Naive thymus-derived CD4-positive, alpha-beta T cell (primary cell): ENCODE results near the gene PRR4. TPM values are rescaled to one million over a fixed set of nuclear protein-coding genes. Genes with fewer than 3 reads are reported as not detected.

Source experiments
- ATAC-seq: fragments of 150-1000 bp; cut with Tn5 transposase; 2 replicates; pipeline ENCODE4 v1.10.0; 2021; ENCODE audit warnings: mild to moderate bottlenecking, moderate library complexity
- CTCF ChIA-PET: fragments of 350-600 bp; sonication (Branson Sonifier 250); formaldehyde crosslinking; loops from one replicate; lab custom pipeline; 2021; ENCODE audit warnings: antibody characterized with exemption; lab: Charles Lee
- POLR2A ChIA-PET: fragments of 350-600 bp; sonication (Branson Sonifier 250); formaldehyde crosslinking; loops from one replicate; lab custom pipeline; 2021; ENCODE audit warnings: antibody characterized with exemption, inconsistent platforms; lab: Charles Lee
- DNase-seq, 9 donors: peaks; one replicate each; pipeline versions ENCODE4 v3.0.0 to v3.0.0-alpha.2; 2020 to 2022; ENCODE audit warnings: mixed read lengths in 1 of 9
- H3K27ac ChIP-seq: one replicate; pipeline ENCODE4 v1.7.0; 2013; ENCODE audit warnings: mild to moderate bottlenecking, low read depth, low read length, moderate library complexity
- H3K27me3 ChIP-seq, 2 donors: one replicate each; pipeline ENCODE4 v1.7.0; 2013; ENCODE audit warnings: low read length in 2 of 2, mild to moderate bottlenecking in 2 of 2, moderate library complexity in 2 of 2; ENCODE audit not compliant: control insufficient read depth in 2 of 2, insufficient read depth in 2 of 2
- H3K36me3 ChIP-seq, 3 experiments: 1 replicate in 2 of 3; 2 replicates in 1 of 3; pipeline ENCODE4 v1.7.0; 2013; ENCODE audit warnings: low read length in 3 of 3, mild to moderate bottlenecking in 3 of 3, moderate library complexity in 1 of 3; ENCODE audit not compliant: insufficient read depth in 3 of 3, control insufficient read depth in 2 of 3
- H3K4me1 ChIP-seq, 2 donors: one replicate each; pipeline ENCODE4 v1.7.0; 2013; ENCODE audit warnings: low read length in 2 of 2, mild to moderate bottlenecking in 2 of 2, moderate library complexity in 1 of 2; ENCODE audit not compliant: control insufficient read depth in 2 of 2, insufficient read depth in 2 of 2
- H3K4me3 ChIP-seq: 2 replicates; pipeline ENCODE4 v1.7.0; 2013; ENCODE audit warnings: mild to moderate bottlenecking, low read length
- H3K9me3 ChIP-seq, 3 experiments: 1 replicate in 2 of 3; 2 replicates in 1 of 3; pipeline ENCODE4 v1.7.0; 2013; ENCODE audit warnings: low read length in 3 of 3; ENCODE audit not compliant: control insufficient read depth in 2 of 3
- H3K27ac Mint-ChIP-seq, 9 donors: one replicate each; pipeline ENCODE4 v1.8.0; 2020 to 2022; ENCODE audit warnings: mixed read lengths in 9 of 9, mild to moderate bottlenecking in 8 of 9, moderate library complexity in 5 of 9, inconsistent platforms in 2 of 9
- H3K27me3 Mint-ChIP-seq, 5 donors: one replicate each; pipeline ENCODE4 v1.8.0; 2021 to 2022; ENCODE audit warnings: mixed read lengths in 5 of 5, mild to moderate bottlenecking in 1 of 5
- H3K36me3 Mint-ChIP-seq, 5 donors: one replicate each; pipeline ENCODE4 v1.8.0; 2020 to 2022; ENCODE audit warnings: mixed read lengths in 5 of 5, mild to moderate bottlenecking in 3 of 5, inconsistent platforms in 1 of 5
- H3K4me1 Mint-ChIP-seq, 7 donors: one replicate each; pipeline ENCODE4 v1.8.0; 2020 to 2022; ENCODE audit warnings: mixed read lengths in 7 of 7, mild to moderate bottlenecking in 3 of 7, inconsistent platforms in 1 of 7
- H3K4me3 Mint-ChIP-seq, 10 donors: one replicate each; pipeline ENCODE4 v1.8.0; 2020 to 2022; ENCODE audit warnings: mild to moderate bottlenecking in 10 of 10, mixed read lengths in 10 of 10, moderate library complexity in 6 of 10, inconsistent platforms in 2 of 10
- H3K9me3 Mint-ChIP-seq, 11 donors: one replicate each; pipeline ENCODE4 v1.8.0; 2020 to 2022; ENCODE audit warnings: mixed read lengths in 11 of 11, mild to moderate bottlenecking in 4 of 11, inconsistent platforms in 1 of 11, moderate library complexity in 1 of 11
- intact Hi-C, 2 donors: fragments of 100-400 bp; cut with micrococcal nuclease; formaldehyde crosslinking; loops; one replicate each; pipeline ENCODE4 v1.15.1; 2023
- polyA plus RNA-seq, 2 donors: library from polyadenylated mRNA; unstranded; fragments of 300-500 nt; fragmentation: Illumina TruSeq; gene quantifications; one replicate each; pipeline ENCODE4 v1.2.3, GENCODE V29; 2021
- total RNA-seq, 6 experiments: library from RNA in 5 of 6; stranded (reverse) in 5 of 6; gene quantifications; 1 replicate in 5 of 6; 2 replicates in 1 of 6; pipeline ENCODE4 v1.2.3 and lab custom pipeline; 2021 to 2026

The PRR4 gene
- total RNA-seq (1 to 10 TPM; 2.2 to 4.6 (median 3.3) TPM), polyA plus RNA-seq (1 to 10 TPM; 2.1 to 2.3 TPM), total RNA-seq (lab: John Stamatoyannopoulos, UW) (0.40 reads per million)

GRCh38 chr12:10849425-10849878, at the start of gene PRR4:
Gene PRR4 (minus strand): TSS chr12:10849475. CDS start chr12:10849437, 38 bp downstream.
- peak within 1 kb of the TSS in 3 of 10 donors; percentile 7 to 21 (median 14) for H3K4me3 Mint-ChIP-seq
- intact Hi-C loops, result no loop called here
- Histone ChIP-seq H3K4me1 (peaks cover 0 to 23% of the 10 kb centered on the region in 2 donors), H3K9me3 (no peaks in the 10 kb centered on the region), H3K4me3 (no peak within 1 kb of the TSS), H3K36me3 (peaks cover 0 to 6% (median 0%) of the 10 kb centered on the region in 3 experiments), H3K27me3 (no peaks in the 10 kb centered on the region), H3K27ac (no peak within 1 kb of the TSS)
- no peaks in the 10 kb centered on the region for H3K27me3 Mint-ChIP-seq
- peaks cover 32 to 49% (median 41%) of the 10 kb centered on the region in 7 donors for H3K4me1 Mint-ChIP-seq
- DNase-seq (peak in 5 of 9 donors; percentile 4 to 43 (median 27)), ATAC-seq (peak; percentile 46)
- POLR2A ChIA-PET, result no interaction called here
- peaks cover 14 to 66% (median 48%) of the 10 kb centered on the region in 5 donors for H3K36me3 Mint-ChIP-seq
- peak within 1 kb of the TSS in 4 of 9 donors; percentile 7 to 75 (median 29) for H3K27ac Mint-ChIP-seq
- CTCF ChIA-PET, result interaction anchor here (0.6 to 0.7 kb wide), 2 partner anchors 179 to 345 kb away, joined by 3 read pairs; no protein-coding TSS in a partner anchor
- peaks cover 0 to 3% (median 0%) of the 10 kb centered on the region in 11 donors for H3K9me3 Mint-ChIP-seq

- DNase-seq, result no peak
- Mint-ChIP-seq H3K27ac (no peak overlapping the region), H3K36me3 (peaks cover 9 to 53% (median 39%) of the 10 kb centered on the region in 5 donors), H3K9me3 (peaks cover 0 to 5% (median 3%) of the 10 kb centered on the region in 11 donors), H3K27me3 (no peaks in the 10 kb centered on the region), H3K4me1 (peaks cover 0 to 4% (median 0%) of the 10 kb centered on the region in 7 donors), H3K4me3 (no peak overlapping the region)
- Histone ChIP-seq H3K4me1 (no peaks in the 10 kb centered on the region), H3K36me3 (no peaks in the 10 kb centered on the region), H3K27me3 (no peaks in the 10 kb centered on the region), H3K27ac (no peak overlapping the region), H3K9me3 (no peaks in the 10 kb centered on the region), H3K4me3 (no peak overlapping the region)
- POLR2A ChIA-PET, result no interaction called here
- ATAC-seq, result no peak
- CTCF ChIA-PET, result no interaction called here
- intact Hi-C loops, result no loop called here
These were observed 47.6 kb upstream of the PRR4 start for GRCh38 chr12:10896854-10897253.

GRCh38 chr12:10891937-10892336, 42.7 kb upstream of the PRR4 start:
- Histone ChIP-seq H3K27ac (no peak overlapping the region), H3K9me3 (no peaks in the 10 kb centered on the region), H3K4me3 (no peak overlapping the region), H3K27me3 (no peaks in the 10 kb centered on the region), H3K36me3 (no peaks in the 10 kb centered on the region), H3K4me1 (no peaks in the 10 kb centered on the region)
- intact Hi-C loops, result no loop called here
- Mint-ChIP-seq H3K4me1 (peaks cover 0 to 2% (median 0%) of the 10 kb centered on the region in 7 donors), H3K36me3 (peaks cover 5 to 44% (median 33%) of the 10 kb centered on the region in 5 donors), H3K27ac (peak overlapping the region in 1 of 9 donors; percentile 21), H3K27me3 (no peaks in the 10 kb centered on the region), H3K9me3 (no peaks in the 10 kb centered on the region), H3K4me3 (no peak overlapping the region)
- ChIA-PET POLR2A (no interaction called here), CTCF (no interaction called here)
- DNase-seq, result no peak
- ATAC-seq, result no peak

- peaks cover 0 to 38% (median 34%) of the 10 kb centered on the region in 5 donors for H3K36me3 Mint-ChIP-seq
- no peak overlapping the region for H3K27ac Mint-ChIP-seq
- no peaks in the 10 kb centered on the region for H3K9me3 Mint-ChIP-seq
- H3K9me3 ChIP-seq, result no peaks in the 10 kb centered on the region
- ATAC-seq, result no peak
- H3K4me3 ChIP-seq, result no peak overlapping the region
- no peak for DNase-seq
- H3K27me3 ChIP-seq, result no peaks in the 10 kb centered on the region
- no peaks in the 10 kb centered on the region for H3K27me3 Mint-ChIP-seq
- no peaks in the 10 kb centered on the region for H3K4me1 ChIP-seq
- H3K4me3 Mint-ChIP-seq, result no peak overlapping the region
- POLR2A ChIA-PET, result no interaction called here
- H3K4me1 Mint-ChIP-seq, result peaks cover 0 to 9% (median 0%) of the 10 kb centered on the region in 7 donors
- H3K36me3 ChIP-seq, result no peaks in the 10 kb centered on the region
- no peak overlapping the region for H3K27ac ChIP-seq
- intact Hi-C loops, result no loop called here
- CTCF ChIA-PET, result no interaction called here
These were observed 40.0 kb upstream of the PRR4 start for GRCh38 chr12:10889226-10889625.

GRCh38 chr12:10884086-10884725, 34.9 kb upstream of the PRR4 start, which contains the start of gene PRH1:
Gene PRH1 (minus strand): TSS chr12:10884255. CDS start chr12:10884217, 38 bp downstream.
- Mint-ChIP-seq H3K4me1 (peaks cover 0 to 9% (median 0%) of the 10 kb centered on the region in 7 donors), H3K27ac (no peak within 1 kb of the TSS)
- POLR2A ChIA-PET, result no interaction called here

GRCh38 chr12:10873378-10873777, 24.1 kb upstream of the PRR4 start:
- Mint-ChIP-seq H3K27me3 (no peaks in the 10 kb centered on the region), H3K4me1 (peaks cover 0 to 1% (median 0%) of the 10 kb centered on the region in 7 donors), H3K4me3 (no peak overlapping the region), H3K36me3 (peaks cover 15 to 68% (median 56%) of the 10 kb centered on the region in 5 donors), H3K9me3 (peaks cover 0 to 28% (median 3%) of the 10 kb centered on the region in 11 donors), H3K27ac (no peak overlapping the region)
- DNase-seq (no peak), ATAC-seq (no peak)
- no peak overlapping the region for H3K27ac ChIP-seq
- H3K4me3 ChIP-seq, result no peak overlapping the region
- no peaks in the 10 kb centered on the region for H3K4me1 ChIP-seq
- intact Hi-C loops, result no loop called here
- H3K36me3 ChIP-seq, result peaks cover 0 to 6% (median 0%) of the 10 kb centered on the region in 3 experiments
- H3K9me3 ChIP-seq, result no peaks in the 10 kb centered on the region
- no peaks in the 10 kb centered on the region for H3K27me3 ChIP-seq
- CTCF ChIA-PET, result no interaction called here
- POLR2A ChIA-PET, result no interaction called here

More at GRCh38 chr12:10884086-10884725, 34.9 kb upstream of the PRR4 start, which contains the start of gene PRH1:
- CTCF ChIA-PET, result no interaction called here
- ATAC-seq (no peak), DNase-seq (no peak)
- H3K4me3 Mint-ChIP-seq, result no peak within 1 kb of the TSS
- no peaks in the 10 kb centered on the region for H3K27me3 ChIP-seq
- intact Hi-C loops, result loop anchor here in 1 of 2 donors (5.0 kb wide), 1 partner anchor 52 kb away; no protein-coding TSS in a partner anchor
- H3K27ac ChIP-seq, result no peak within 1 kb of the TSS
- H3K9me3 Mint-ChIP-seq, result no peaks in the 10 kb centered on the region
- no peaks in the 10 kb centered on the region for H3K4me1 ChIP-seq
- peaks cover 0 to 10% (median 0%) of the 10 kb centered on the region in 3 experiments for H3K36me3 ChIP-seq
- H3K4me3 ChIP-seq, result no peak within 1 kb of the TSS
- no peaks in the 10 kb centered on the region for H3K27me3 Mint-ChIP-seq
- H3K9me3 ChIP-seq, result no peaks in the 10 kb centered on the region
- H3K36me3 Mint-ChIP-seq, result peaks cover 3 to 43% (median 39%) of the 10 kb centered on the region in 5 donors
